ENCODE measurements around the gene ANKMY1.

DNA sequence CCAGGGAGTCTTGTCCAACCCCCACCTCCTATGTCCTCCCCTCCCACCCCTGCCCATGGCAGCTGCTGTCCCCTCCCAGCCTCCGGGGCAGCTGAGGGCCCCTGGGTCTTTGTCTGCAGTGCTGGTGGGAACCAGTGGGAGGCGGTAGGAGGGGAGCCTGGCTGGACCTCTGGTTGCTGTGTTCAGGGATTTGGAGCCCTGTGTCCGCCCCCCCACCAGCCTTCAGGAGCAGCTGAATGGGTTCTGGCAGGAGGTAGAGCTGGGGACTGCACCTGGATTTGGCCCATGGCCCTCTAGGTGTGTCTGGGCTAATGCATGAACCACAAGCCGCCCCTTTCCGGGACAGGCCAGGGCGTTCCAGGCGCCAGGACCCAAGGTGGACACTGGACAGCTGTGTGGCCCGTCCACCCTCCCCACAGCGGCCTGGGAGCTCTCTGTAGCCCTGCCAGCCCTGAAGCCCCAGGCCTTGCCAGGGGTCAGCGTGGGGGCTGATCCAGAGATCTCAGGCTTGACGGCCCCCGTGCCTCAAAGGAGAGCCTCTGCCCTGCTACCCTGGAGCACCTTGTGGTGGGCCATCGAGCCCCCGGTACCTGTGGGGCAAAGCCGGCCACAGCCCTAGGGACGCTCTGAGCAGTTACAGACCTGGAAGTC, 96.9 kb downstream of the ANKMY1 start:
- no peak for TF ChIP-seq ZNF596 (tag by site-specific recombination; IDR thresholded peaks at IDR 0.05)
- TF ChIP-seq, protein P1, sequence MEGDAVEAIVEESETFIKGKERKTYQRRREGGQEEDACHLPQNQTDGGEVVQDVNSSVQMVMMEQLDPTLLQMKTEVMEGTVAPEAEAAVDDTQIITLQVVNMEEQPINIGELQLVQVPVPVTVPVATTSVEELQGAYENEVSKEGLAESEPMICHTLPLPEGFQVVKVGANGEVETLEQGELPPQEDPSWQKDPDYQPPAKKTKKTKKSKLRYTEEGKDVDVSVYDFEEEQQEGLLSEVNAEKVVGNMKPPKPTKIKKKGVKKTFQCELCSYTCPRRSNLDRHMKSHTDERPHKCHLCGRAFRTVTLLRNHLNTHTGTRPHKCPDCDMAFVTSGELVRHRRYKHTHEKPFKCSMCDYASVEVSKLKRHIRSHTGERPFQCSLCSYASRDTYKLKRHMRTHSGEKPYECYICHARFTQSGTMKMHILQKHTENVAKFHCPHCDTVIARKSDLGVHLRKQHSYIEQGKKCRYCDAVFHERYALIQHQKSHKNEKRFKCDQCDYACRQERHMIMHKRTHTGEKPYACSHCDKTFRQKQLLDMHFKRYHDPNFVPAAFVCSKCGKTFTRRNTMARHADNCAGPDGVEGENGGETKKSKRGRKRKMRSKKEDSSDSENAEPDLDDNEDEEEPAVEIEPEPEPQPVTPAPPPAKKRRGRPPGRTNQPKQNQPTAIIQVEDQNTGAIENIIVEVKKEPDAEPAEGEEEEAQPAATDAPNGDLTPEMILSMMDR (tag by site-specific recombination; IDR thresholded peaks at IDR 0.05): no peak

All from HEK293 (cell line).